GM23338 (cell line): Measurements from ENCODE around the gene ADCYAP1. TPM values are rescaled to one million over a fixed set of nuclear protein-coding genes. Genes with fewer than 3 reads are reported as not detected.
A peak's percentile ranks its signal among the peaks of the same experiment; 100 is the strongest.

Experiments used
- CREB1 ChIP-seq: fragments of 250-450 bp; sonication (Bioruptor Pico); IDR thresholded peaks from 2 replicates; pipeline ENCODE4 v1.5.0; 2020; ENCODE audit warnings: low read depth, mild to moderate bottlenecking, moderate library complexity
- CTCF ChIP-seq, 2 experiments: fragments of 200-600 bp in 1 of 2; sonication (generic) in 1 of 2; conservative IDR thresholded peaks; 2 replicates each; pipeline versions ENCODE4 v1.5.1 to v1.6.1; 2016 to 2017; ENCODE audit warnings: antibody characterized with exemption in 2 of 2, low read depth in 2 of 2, mild to moderate bottlenecking in 2 of 2, moderate library complexity in 1 of 2
- ETS1 ChIP-seq: IDR thresholded peaks from 2 replicates; pipeline ENCODE4 v1.6.1; 2016; ENCODE audit warnings: antibody characterized with exemption
- EZH2 ChIP-seq: fragments of 200-600 bp; sonication (generic); IDR thresholded peaks from one replicate; pipeline ENCODE4 v1.8.0; 2017; ENCODE audit warnings: antibody characterized with exemption, mild to moderate bottlenecking, low read depth; ENCODE audit not compliant: unreplicated experiment
- EZH2phosphoT487 ChIP-seq: fragments of 200-600 bp; sonication (generic); IDR thresholded peaks from one replicate; pipeline ENCODE4 v1.8.1; 2018; ENCODE audit warnings: antibody characterized with exemption; ENCODE audit not compliant: unreplicated experiment
- ZNF462 ChIP-seq: fragments of 250-450 bp; sonication (Bioruptor Pico); IDR thresholded peaks from 2 replicates; pipeline ENCODE4 v1.5.0; 2020; ENCODE audit warnings: mild to moderate bottlenecking, moderate library complexity
- polyA plus RNA-seq: library from polyadenylated mRNA; unstranded; fragments of >200 nt; fragmentation: Nextera tagmentation; extraction: Ambion mirVana; gene quantifications from 2 replicates; pipeline ENCODE4 v1.2.1, GENCODE V29; 2016
- total RNA-seq: library from RNA; depleted of rRNA; stranded (reverse); fragments of >200 nt; shearing (Covaris generic); gene quantifications from 2 replicates; pipeline ENCODE4 v1.2.3, GENCODE V29; 2014

Gene ADCYAP1
- total and polyA plus RNA-seq, 2 experiments from 2014 or later = not detected

- no peak for TF ChIP-seq ZNF462 (CRISPR knock-in tag)
- peak; percentile 79 for TF ChIP-seq EZH2
- no peak for TF ChIP-seq CTCF (conservative IDR thresholded peaks at IDR 0.05; ENCODE audit: low read depth in 2 of 2)
- no peak for TF ChIP-seq EZH2phosphoT487
- TF ChIP-seq ETS1 = no peak
- no peak for TF ChIP-seq CREB1 (CRISPR knock-in tag)
Observed at GRCh38 chr18:903701-904100, 970 bp upstream of the ADCYAP1 start (continued).
